SU-DHL-6 (cell line): ENCODE measurements around the gene TSHR.

Experiments used
- CTCF ChIP-seq: fragments of 200-600 bp; sonication (generic); IDR thresholded peaks from one replicate; pipeline ENCODE4 v1.5.1; 2017; ENCODE audit warnings: antibody characterized with exemption, mild to moderate bottlenecking, low read length, moderate library complexity; ENCODE audit not compliant: insufficient read depth, poor library complexity, severe bottlenecking
- EZH2phosphoT487 ChIP-seq: fragments of 200-600 bp; sonication (generic), shearing (Covaris generic); conservative IDR thresholded peaks from 2 replicates; pipeline ENCODE4 v1.6.1; 2018; ENCODE audit warnings: mild to moderate bottlenecking, antibody characterized with exemption, low read length, moderate library complexity, mixed read lengths

- TF ChIP-seq CTCF (no peak), EZH2phosphoT487 (no peak)
These were observed 107.0 kb downstream of the TSHR start for GRCh38 chr14:81062380-81062779.
